Fibroblast of mammary gland (primary cell): ENCODE measurements around the gene SETBP1.

Experiments used
- DNase-seq: peaks from one replicate; pipeline ENCODE4 v3.0.0-alpha.2; 2010; ENCODE audit warnings: low read depth
- H3K4me3 ChIP-seq: 2 replicates; pipeline ENCODE4 v1.5.1; 2011; ENCODE audit warnings: low read depth, mild to moderate bottlenecking, low read length, moderate library complexity; ENCODE audit not compliant: control insufficient read depth
- CTCF ChIP-seq: conservative IDR thresholded peaks from 2 replicates; pipeline ENCODE4 v1.5.1; 2011; ENCODE audit warnings: low read depth, low read length, inconsistent platforms; ENCODE audit not compliant: control insufficient read depth, insufficient read depth

Gene SETBP1

GRCh38 chr18:44638811-44639210 is 41.9 kb upstream of the SETBP1 start:
- DNase-seq: no peak
- H3K4me3 ChIP-seq: no peak overlapping the region
- no peak for TF ChIP-seq CTCF

- no peak for TF ChIP-seq CTCF
- DNase-seq: no peak
- H3K4me3 ChIP-seq: no peak overlapping the region
These were observed 37.7 kb upstream of the SETBP1 start for GRCh38 chr18:44643004-44643403.

- DNase-seq: peak; percentile 72
- TF ChIP-seq CTCF: no peak
- no peak overlapping the region for H3K4me3 ChIP-seq
These were observed 29.2 kb upstream of the SETBP1 start for GRCh38 chr18:44651478-44651877.

GRCh38 chr18:44651918-44652572 is 28.6 kb upstream of the SETBP1 start:
- H3K4me3 ChIP-seq: no peak overlapping the region
- TF ChIP-seq CTCF: no peak
- no peak for DNase-seq

GRCh38 chr18:44652722-44653121 is 28.0 kb upstream of the SETBP1 start:
- DNase-seq: no peak
- no peak for TF ChIP-seq CTCF
- no peak overlapping the region for H3K4me3 ChIP-seq

- no peak overlapping the region for H3K4me3 ChIP-seq
- DNase-seq: peak; percentile 54
- no peak for TF ChIP-seq CTCF
These were observed 26.1 kb upstream of the SETBP1 start for GRCh38 chr18:44654573-44654972.

GRCh38 chr18:44655435-44655834 is 25.3 kb upstream of the SETBP1 start:
- TF ChIP-seq CTCF: no peak
- H3K4me3 ChIP-seq: no peak overlapping the region
- DNase-seq: no peak
